Heart left ventricle (tissue), 13 donors: ENCODE measurements around the gene EDA.

Experiments
- CTCF ChIP-seq, 12 donors: fragments of 200-600 bp; sonication (generic) in 4 of 12; IDR thresholded peaks; one replicate each; pipeline versions ENCODE4 v1.5.0 to v1.8.0; 2018 to 2022; ENCODE audit warnings: antibody characterized with exemption in 12 of 12, mild to moderate bottlenecking in 5 of 12
- POLR2A ChIP-seq, 2 donors: fragments of 450-650 bp; IDR thresholded peaks; one replicate each; pipeline ENCODE4 v1.6.1; 2017; ENCODE audit warnings: antibody characterized with exemption in 2 of 2, mild to moderate bottlenecking in 2 of 2, moderate library complexity in 2 of 2
- donor health status: ischemic (EF 13 %, LVEDD 7.1; RV severe dilation, severe dysfunction).
- donor health status: DM: no; HTN: yes; CAD: no.
- donor health status: DM: no; HTN: no; CAD: no.
- donor health status: ischemic (EF 25% LVEDD 6.9; RV normal size, moderate dysfunction).
- donor health status: ischemic (EF 25% LVEDD 5.7; RV mildly dilated, moderate dysfunction).
- donor health status: ischemic (EF 35%, LVEDD 5.7; RV mildly dilated, moderate dysfunction).
- donor health status: nonischemic (EF 11% LVEDD 7.7; RV severe dilation, severe dysfunction).
- donor health status: DM: yes; HTN: yes; CAD: no.
- donor health status: PGD.
- donor health status: ischemic (EF 29% LVEDD 5.4; RV normal size, mild dysfunction).
- donor health status: nonischemic (EF 23%, LVEDD 6.1; RV moderate dilation, normal function).

GRCh38 chrX:69670001-69670555, 54.2 kb downstream of the EDA start:
- no peak for TF ChIP-seq CTCF (IDR thresholded peaks at IDR 0.05)
- TF ChIP-seq POLR2A (IDR thresholded peaks at IDR 0.05) = no peak
